NCI-H510A treated with DMSO at 0.1 percent for 48 hours (cell line): ENCODE data around the gene CETN3.
"Not testable (repeated sequence)": the region's sequence is repeated elsewhere in the genome, so short reads cannot be mapped to it uniquely, and the experiment has no call there.

Experiments used
- DNase-seq: peaks from one replicate; lab custom pipeline; 2025; lab: John Stamatoyannopoulos, UW

The CETN3 gene

DNA sequence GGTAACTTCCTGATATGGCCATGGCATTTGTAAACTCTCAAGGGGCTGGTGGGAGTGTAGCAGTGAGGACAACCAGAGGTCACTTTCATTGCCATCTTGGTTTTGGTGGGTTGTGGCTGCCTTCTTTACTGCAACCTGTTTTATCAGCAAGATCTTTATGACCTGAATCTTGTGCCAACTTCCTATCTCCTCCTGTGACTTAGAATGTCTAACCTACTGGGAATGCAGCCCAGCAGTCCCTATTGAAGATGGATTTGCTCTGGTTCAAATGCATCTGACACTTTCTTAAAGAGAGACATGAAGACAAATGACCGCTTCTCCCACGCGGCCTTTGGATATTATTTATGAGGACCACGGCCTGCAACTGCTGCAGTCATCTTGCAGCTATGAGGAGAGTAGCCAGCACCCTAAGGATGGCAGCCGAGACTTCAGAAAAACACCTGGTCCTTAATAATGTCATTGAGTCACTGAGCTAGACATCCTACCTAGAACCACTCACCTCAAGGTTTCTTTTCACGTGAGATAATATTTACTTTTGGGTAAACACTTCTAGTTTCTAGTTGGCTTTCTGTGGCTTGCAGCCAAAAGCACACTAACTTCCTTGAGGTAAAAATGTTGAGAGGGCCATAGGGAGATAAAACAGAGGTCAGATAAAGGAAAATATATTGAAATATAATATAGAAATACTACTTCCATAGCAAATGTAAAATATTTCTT is 28.2 kb downstream of the CETN3 start:
- no peak for DNase-seq

DNA sequence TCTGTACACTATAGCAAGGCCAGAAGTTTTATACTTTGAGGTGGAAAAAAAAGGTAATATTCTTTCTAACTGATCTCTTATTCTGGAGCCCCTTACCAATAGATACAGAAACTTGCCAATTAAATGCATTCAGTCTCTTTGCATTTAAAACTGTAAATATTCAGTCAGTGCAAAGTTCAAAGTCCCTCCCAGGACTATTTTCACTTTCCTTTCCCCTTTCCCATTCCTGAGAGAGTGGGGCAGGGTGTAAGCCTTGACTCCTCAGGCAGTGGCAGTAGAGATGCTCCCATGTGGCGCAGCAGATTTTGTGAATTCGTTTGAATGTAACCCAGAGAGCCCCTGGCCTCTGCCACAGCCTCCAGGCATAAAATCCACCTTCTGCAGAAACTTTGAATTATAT is 29.9 kb downstream of the CETN3 start:
- no peak for DNase-seq

DNA sequence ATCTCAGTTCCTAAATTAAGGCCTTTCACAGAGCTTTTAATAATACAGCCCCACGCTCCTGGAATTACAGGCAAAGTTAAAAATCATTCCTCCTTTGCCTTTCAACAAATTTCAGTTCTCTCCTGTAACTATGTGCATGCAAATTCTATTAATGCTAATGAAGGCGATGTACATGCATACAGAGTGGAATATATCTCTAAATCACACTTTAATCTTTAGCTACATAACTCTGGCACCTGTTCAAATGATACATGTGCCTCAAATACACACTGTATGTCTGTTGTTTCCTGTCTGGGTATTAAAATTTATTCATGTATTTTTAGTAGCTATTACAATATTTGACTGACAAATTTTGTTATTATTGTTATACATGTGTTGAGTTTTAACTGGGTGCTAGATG is 30.8 kb downstream of the CETN3 start:
- DNase-seq, result no peak

DNA sequence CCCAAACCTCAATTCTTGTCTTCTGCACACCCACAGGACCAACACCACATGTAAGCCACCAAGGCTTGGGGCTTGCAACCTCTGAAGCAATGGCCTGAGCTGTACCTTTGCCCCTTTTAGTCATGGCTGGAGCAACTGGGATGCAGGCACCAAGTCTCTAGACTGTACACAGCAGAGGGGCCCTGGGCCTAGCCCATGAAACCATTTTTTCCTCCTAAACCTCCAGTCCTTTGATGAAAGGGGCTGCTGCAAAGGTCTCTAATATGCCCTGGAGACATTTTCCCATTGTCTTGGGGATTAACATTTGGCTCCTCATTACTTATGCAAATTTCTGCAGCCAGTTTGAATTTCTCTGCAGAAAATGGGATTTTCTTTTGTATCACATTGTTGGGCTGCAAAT is 38.3 kb downstream of the CETN3 start:
- DNase-seq, result not testable (repeated sequence)

DNA sequence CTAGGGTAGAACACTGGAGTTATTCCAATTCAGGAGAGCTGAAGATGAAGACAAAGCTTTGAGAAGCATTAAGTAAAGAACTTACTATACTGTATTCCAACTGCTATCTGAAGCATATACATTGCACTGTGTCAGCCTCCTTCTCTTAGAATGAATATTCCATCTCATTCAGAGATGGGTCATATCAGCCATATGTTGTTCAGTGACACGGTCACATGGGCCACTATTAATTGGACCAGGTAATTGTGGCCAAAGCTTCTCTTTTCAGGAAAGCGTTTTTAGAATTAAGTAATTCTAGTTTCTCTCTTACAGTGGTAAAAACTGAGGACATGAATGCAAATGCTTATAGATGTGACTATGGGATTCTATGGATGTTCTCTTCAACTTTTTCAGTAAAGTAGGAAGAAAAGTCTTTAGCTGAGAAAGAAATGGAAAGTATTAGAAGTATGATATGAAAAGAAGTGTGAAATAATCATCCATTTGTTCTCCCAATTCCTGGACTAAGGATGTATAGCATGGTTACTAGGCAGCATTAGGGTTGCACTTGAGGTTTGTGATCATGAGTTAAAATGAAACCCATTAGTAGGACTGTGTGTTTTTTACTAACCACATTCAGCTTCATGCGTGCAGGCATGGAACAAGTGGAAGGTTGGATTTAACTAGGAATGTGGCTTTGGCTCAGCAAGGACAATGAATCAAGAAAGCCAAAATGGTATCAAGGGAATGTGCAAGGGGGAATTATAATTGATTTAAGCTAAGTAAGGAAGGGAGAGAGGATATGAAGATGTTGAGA is 40.9 kb downstream of the CETN3 start:
- DNase-seq, result no peak

DNA sequence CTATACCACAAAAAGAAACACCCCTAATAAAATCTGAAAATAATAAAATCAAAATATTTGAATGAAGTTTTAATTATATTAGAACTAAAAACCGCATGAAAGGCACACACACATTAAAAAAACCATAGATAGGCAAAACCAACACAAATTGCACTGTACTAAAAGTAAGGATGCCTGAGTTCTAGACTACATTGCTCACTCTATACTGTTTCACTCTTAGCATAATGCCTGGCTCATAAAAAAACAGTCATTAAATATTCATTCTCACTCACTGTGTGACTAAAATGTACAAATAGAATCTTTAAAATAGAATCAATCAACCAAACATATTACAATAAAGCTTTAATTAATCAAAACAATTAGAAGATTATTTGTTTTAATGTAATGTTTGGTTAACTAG is 41.7 kb downstream of the CETN3 start:
- no peak for DNase-seq

DNA sequence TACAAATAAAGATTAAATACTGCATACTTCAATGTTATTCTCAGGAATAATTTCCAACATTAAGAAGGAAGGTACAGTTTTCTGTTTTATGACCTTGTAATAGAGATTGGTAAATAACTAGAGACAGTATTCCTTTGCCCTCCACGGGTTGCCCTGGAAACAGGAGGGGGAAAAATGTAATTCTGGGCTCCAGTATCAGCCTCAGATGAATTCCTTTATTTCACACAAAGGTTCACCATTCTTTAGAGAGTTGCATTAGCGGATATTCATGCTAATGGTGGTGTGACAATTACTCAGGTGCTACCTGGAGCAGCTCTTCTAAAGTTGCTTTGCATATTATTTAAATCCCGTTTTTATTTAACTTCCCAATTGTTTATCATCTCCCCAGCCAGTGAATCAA is 42.6 kb downstream of the CETN3 start:
- no peak for DNase-seq

DNA sequence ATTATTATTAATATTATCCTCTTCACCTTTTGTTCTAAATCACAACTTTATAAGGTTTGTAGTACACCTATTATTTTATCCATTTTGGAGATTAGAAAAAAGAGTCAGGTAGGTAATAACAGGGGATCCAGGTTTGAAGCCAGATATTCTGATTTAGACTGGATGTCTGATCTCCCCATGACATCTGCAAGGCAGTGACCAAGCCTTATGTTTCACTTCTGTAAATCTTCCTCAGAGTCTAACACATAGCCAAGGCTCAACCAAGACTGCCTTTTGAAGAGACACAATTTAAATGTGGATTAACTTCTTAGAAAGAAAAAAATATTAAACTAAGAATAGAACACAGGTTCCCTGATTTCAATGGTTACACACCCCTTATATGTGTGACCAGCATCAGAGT is 44.2 kb downstream of the CETN3 start:
- no peak for DNase-seq

DNA sequence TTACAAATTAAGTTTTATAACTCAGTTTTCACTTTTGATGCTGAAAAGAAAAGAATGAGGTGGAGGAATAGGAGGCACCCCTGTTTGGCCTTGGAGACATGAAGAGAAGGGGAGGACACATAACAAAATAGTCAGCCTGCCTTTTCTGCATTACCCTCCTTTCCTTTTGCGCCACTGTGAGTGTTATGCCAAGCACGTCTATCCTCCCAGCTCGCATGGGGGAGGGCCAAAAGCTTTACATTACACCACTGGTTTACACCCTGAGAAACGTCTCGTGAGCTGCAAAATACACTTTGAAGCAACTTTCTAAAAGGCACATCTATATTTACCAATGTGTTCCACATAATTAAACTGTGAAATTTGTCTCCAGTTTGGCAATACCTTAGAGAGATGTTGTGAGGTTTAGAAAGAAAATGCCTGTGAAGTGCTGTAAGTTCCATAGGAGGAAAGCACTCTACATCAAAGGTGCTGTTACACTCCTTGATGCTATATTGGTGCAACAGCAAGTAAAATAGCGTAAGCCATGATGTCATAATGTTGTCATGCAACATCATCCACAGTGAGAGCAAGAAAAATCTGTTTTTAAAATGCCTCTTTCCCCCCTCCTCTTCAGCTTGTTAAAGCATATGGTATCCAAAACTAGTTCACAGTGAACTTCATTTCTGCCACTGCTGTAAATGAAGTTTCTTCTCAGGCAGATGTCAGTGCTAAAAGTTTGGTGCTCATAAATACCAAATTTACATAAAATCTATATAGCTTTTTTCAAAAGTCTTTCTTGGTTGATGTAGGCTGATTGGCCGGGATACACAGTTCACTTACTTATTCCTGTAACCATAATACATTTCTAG is 50.3 kb downstream of the CETN3 start:
- DNase-seq, result no peak

DNA sequence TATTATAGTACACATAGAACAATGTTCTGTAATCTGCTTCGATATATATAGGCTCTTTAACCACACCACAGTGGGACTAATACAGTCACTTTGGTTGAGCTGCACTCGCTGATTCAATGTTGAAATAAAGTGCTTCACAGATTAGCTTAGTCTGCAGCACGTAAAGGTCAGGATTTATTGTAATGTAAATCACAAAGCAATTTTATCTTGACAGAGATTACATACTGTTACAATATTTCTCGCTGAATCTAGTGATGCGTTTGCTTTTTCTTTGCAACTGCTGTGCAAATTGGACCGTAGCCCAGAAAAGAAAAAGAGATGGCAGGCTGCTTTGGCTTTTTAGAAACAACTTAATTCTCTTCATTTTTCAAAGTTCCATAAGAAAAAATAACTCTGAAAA is 52.9 kb downstream of the CETN3 start:
- no peak for DNase-seq

DNA sequence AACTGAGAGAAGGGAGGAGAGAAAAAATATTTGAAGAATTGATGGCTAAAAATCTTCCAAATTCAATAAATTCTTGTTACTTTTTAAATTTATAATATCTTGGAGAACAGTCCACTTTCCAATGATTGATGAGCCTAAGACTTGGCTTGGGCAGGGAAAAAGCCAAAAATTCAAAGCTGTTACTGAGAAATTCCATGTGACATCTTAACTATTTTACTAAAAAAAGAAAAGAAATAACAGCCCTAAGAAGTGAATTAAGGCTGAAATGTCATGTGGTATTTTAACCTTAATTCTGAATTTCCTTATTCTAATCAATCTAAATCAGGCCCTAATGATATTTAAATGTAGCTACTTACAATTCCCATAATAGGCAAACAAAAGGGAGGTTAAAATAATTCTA is 53.4 kb downstream of the CETN3 start:
- DNase-seq, result no peak

DNA sequence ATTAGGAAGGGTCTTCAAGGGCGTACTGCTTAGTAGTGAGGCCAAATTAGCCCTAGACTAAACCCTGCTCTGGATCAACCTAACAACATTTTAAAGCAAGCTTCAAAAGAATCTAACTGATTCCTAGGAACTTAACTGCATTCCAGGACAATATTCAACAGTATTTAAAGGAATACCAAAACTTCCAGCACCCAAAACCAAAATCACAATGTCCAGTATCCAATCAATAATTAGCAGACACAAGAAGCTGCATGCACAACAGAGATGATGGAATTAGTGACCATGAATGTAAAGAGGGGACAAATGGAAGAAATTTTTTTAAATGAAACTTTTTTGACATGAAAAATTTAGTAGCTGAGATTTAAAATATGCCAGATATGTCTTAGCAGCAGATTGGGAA is 53.9 kb downstream of the CETN3 start:
- DNase-seq, result no peak

DNA sequence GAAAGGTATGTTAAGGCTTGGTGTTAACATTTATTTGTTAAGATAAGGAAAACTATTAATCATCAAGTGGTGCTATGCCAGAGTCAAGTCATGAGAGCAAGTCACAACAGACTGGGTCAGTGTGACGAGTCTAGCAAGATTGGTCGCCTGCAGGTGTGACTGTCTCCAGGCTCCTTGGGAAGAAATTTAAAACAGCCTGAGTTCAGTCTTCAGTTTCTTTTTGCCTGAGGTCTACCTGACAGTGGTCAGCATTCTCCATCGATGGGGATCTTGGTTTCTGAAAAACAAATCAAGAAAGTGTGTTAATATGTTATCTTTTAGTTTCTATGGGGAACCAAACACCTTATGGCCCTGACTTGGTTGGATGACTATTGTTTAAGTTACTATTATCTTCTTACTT is 56.3 kb downstream of the CETN3 start:
- no peak for DNase-seq

DNA sequence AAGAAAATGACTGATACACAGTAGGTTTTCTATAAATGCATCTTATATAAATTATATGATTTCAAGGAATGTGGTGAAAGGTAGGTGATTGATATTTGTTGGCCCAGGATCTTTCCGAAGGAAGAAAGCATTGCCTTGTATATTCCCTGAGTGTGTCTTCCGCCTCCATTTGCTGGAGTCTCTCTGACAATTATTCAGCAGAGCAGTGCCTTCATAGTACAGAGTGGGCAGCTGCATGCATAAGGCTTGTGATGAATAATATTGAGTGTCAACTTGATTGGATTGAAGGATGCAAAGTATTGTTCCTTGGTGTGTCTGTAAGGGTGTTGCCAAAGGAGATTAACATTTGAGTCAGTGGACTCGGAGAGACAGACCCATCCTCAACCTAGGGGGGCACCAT is 58.5 kb downstream of the CETN3 start:
- DNase-seq, result no peak

DNA sequence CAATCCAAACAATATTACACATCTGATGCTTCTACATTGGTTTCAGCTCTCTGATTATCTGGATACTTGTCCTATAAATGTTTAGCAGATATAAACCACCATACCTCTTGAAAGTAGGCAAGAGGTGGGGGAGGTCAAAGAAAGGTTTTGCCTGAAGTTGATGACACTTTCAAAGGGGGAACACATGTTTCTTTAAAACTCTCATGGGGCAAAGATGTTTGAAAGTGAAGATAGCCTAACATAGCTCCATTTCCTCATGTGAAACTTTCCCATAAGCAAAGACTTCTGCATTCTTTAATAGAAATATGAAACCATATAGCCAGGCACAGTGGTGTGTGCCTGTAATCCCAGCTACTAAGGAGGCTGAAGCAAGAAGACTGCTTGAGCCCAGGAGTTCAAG is 62.1 kb downstream of the CETN3 start:
- DNase-seq, result no peak

DNA sequence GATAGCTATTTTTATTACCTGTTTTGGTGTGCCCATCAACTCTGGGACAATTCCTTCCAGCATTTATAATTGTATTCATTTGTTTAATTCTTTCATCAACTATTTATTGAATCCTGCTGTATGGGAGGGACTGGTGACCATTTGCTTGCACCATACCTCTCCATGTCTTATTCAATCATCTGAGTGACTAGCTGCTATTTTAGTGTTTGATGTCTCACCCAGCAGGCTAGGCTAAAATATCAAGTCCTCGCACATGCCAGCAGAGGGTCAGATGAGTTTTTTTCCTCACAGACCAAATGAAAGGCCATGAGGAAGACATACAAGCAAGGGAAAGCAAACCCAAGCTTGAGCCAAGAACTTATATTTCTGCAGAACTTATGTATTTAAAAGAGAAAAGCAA is 63.9 kb downstream of the CETN3 start:
- no peak for DNase-seq

DNA sequence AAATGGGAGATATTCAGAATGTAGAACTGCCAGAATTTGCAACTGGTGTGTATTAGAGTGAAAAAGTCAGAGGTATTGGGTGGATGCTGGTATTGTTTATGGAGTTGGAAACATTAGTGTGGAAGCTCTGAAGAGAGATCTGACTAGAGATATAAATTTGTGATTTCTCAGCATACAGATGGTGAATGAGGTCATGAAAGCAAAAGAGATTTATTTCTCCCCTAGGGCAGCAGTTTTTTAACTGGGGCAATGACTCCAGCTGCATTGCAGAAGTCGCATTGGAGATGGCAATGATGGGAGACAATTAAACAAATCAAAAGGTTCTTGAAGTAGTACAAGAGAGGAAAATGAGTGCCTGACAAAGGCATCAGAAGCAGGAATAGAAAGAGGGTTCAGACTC is 64.9 kb downstream of the CETN3 start:
- no peak for DNase-seq

DNA sequence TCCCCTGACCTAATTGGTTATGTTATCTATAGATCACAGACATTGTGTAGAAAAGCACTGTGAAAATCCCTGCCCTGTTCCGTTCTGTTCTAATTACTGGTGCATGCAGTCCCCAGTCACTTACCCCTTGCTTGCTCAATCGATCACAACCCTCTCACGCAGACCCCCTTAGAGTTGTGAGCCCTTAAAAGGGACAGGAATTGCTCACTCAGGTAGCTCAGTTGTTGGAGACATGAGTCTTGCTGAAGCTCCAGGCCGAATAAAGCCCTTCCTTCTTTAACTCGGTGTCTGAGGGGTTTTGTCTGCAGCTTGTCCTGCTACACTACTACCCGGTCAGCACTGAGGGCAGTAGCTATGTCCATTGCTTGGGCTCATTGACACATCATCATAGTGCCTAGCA is 65.8 kb downstream of the CETN3 start:
- DNase-seq, result not testable (repeated sequence)

DNA sequence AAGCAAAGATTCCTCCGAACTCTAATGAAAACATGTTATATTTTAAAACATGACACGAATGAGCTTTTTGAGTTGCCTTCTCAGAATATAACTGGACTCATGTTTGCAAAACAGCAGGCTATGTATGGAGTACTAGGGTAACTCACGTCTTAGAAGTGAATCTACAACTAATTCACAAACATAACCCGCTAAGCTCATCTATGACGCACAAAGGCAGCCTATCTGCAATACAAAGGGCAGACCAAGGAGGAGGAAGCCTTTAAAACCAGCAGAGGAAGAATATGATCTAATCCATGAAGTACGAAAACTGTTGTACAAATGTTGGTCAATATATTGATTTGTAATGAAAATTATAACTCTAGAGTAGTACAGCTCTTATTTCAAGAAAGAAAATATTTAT is 67.0 kb downstream of the CETN3 start:
- DNase-seq, result no peak
